Fibroblast of villous mesenchyme (primary cell): ENCODE results near the gene MVB12B. TPM values are rescaled to one million over a fixed set of nuclear protein-coding genes. Genes with fewer than 3 reads are reported as not detected.

Experiments
- DNase-seq: peaks from one replicate; pipeline ENCODE4 v3.0.0-alpha.2; 2010; ENCODE audit warnings: low read depth
- H3K4me3 ChIP-seq: 2 replicates; pipeline ENCODE4 v1.5.1; 2011; ENCODE audit warnings: low read depth, mild to moderate bottlenecking, low read length
- total RNA-seq: library from RNA; depleted of rRNA; stranded (reverse); fragments of >200 nt; gene quantifications from 2 replicates; pipeline ENCODE4 v1.2.3, GENCODE V29; 2012
- TF ChIP-seq, protein P1 (sequence below): IDR thresholded peaks from 2 replicates; pipeline ENCODE4 v1.5.1; 2012; ENCODE audit warnings: low read depth, mild to moderate bottlenecking, low read length; ENCODE audit not compliant: insufficient read depth

Gene MVB12B
- total RNA-seq, 1 donor = 3.5 TPM

DNA sequence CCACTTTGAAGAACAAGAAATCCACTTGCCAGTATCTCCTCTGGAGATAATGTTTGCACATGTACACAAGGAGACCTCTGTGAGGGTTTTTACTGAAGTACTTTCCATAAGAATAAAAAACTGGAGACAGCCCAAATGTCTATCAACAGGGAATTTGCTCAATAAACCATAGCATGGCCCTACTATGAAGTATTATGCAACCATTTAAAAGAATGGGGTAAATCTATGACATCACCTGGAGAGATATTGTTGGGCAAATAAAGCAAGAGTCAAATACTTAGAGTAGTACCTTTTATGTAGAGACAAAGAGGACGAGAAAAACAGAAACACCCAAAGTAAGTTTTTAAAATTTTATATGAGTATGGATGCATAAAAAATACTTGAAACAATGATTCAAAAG is 23.9 kb upstream of the MVB12B start:
- H3K4me3 ChIP-seq = no peak overlapping the region
- DNase-seq = no peak
- TF ChIP-seq, protein P1, sequence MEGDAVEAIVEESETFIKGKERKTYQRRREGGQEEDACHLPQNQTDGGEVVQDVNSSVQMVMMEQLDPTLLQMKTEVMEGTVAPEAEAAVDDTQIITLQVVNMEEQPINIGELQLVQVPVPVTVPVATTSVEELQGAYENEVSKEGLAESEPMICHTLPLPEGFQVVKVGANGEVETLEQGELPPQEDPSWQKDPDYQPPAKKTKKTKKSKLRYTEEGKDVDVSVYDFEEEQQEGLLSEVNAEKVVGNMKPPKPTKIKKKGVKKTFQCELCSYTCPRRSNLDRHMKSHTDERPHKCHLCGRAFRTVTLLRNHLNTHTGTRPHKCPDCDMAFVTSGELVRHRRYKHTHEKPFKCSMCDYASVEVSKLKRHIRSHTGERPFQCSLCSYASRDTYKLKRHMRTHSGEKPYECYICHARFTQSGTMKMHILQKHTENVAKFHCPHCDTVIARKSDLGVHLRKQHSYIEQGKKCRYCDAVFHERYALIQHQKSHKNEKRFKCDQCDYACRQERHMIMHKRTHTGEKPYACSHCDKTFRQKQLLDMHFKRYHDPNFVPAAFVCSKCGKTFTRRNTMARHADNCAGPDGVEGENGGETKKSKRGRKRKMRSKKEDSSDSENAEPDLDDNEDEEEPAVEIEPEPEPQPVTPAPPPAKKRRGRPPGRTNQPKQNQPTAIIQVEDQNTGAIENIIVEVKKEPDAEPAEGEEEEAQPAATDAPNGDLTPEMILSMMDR = no peak

DNA sequence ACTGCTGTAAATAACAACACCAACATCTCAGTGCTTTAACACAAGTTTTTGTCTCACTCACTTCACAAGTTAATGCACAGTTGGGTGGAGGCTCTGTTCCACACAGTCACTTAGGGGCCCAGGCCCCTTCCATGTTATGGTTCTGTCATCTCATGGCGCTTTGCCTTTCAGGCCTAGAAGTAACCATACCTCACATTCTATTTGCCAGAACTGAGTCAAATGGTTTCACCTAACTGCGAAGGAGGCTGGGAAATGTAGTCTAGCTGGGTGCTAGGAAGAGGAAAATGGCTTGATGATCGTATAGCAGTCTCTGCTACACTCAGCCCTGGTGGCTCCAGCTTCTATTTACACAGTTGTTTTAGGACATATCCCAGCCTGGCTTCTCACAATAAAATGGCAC is 23.1 kb upstream of the MVB12B start:
- TF ChIP-seq, protein P1 = no peak
- no peak for DNase-seq
- H3K4me3 ChIP-seq = no peak overlapping the region

DNA sequence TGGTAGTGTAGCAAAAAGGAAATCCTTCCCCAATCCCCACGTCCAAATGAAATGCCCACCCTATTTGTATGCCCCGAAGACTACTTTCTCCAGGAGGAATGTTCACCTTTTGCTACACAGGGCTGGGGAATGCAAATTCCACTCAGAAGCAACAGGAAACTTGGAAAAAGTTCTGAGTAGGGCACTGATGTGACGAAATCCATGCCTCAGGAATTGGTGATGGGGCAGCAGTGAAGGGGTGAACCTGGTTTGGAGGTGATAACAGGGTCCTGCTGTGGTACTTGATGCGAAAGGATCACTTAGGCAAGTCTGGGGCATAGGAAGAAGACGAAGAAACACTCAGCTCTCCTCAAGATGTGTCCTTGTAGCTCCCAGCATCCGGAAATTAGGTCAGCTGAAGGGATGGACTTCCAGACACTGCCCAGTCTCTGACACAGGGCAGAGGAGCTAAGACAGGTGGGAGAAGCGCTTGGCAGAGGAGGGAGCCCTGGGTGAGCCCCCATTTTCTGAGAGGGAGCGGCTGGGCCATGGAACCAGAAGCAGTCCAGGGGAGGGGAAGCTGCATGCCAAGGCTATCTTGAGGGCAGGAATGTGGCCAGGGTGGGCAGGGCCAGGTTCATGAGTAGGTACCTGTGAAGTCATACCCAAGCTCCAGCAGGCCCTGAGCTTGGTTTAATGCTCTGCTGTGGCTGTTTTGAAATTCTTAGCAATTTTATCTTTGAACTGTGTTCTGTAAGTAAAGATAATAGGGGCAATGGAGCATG is 22.2 kb upstream of the MVB12B start:
- no peak overlapping the region for H3K4me3 ChIP-seq
- DNase-seq = no peak
- TF ChIP-seq, protein P1 = no peak

DNA sequence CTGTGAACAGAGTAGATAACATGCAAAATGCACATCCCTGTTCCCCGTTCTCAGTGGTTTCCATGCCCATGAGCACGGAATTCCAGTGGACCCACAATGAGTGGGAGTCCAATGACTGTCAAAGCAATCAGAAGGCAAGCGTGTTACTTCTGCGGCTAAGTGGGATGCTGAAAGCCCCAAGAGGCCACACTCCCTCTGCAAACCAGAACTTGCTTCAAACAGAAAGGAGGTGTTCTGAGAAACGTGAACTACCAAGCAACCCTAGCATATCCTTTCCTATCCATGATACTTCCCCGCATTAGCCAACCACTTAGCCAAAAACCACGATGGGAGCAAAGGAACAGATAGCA is 21.7 kb upstream of the MVB12B start:
- DNase-seq = no peak
- no peak overlapping the region for H3K4me3 ChIP-seq
- TF ChIP-seq, protein P1 = no peak

DNA sequence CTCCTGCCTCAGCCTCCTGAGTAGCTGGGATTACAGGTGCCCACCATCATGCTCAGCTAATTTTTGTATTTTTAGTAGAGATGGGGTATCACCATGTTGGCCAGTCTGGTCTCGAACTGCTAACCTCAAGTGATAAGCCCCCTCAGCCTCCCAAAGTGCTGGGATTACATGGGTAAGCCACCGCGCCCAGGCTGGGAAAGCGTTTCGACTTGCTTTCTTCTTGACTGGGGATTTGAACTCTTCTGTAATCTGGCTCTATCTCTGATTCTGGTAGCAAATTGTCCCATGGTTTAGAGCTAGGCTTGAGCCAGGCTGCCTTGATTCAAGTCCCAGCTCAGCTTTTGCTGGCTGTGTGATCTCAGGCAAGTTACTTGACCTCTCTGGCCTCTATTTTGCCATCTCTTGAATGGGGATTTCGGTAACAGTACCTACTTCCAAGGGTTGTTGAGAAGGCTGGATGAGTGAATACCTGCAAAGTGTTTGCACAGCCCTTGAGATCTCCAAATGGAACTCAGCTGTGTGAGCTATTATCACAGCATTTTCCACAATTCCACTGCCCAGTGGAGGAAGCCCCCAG is 20.5 kb upstream of the MVB12B start:
- TF ChIP-seq, protein P1 = no peak

DNA sequence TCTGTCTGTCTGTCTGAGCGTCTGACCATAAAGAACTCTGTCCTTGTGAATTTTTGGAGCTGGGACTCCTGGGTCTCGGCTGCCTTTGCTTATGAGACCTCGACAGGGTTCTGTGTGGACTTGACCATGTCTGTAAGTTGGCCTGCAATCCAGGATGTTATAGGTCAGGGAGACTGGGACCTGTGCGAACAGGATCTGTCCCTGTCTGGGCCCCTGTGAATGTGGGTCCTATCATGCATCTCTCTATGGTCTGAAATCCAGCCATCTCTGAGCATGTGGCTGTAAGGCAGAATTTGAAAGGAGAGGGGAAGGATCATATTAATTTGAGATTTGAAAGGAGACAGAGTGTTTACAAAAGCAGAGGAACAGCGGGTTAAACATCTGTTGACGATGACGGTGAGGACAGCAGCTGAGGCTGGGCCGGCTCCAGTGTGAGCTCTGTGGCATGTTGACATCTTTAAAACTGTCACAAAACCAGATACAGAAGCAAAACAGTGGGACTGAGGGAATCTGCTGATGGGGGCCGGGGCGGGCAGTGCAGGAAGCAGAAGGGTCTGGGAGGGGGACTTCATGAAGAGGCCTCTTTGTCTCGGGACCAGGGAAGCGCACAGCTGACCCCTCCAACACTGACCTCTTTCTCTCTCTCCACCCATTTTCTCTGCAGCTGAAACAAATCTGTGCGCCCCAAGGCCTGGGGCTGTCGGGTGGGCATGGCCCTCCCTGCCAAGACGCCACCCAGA is 19.1 kb upstream of the MVB12B start:
- DNase-seq = peak; percentile 44
- TF ChIP-seq, protein P1 = no peak
- H3K4me3 ChIP-seq = no peak overlapping the region

More for the DNA sequence above, 20.5 kb upstream of the MVB12B start:
- no peak overlapping the region for H3K4me3 ChIP-seq
- no peak for DNase-seq
